Cardiac septum (tissue), 1 donor: ENCODE measurements around the gene POLD4. TPM values are rescaled to one million over a fixed set of nuclear protein-coding genes. Genes with fewer than 3 reads are reported as not detected.
A peak's percentile ranks its signal among the peaks of the same experiment; 100 is the strongest.

ENCODE experiments used
- DNase-seq: peaks from one replicate; pipeline ENCODE4 v3.0.0-alpha.2; 2020; ENCODE audit warnings: low spot score
- intact Hi-C: fragments of 100-400 bp; cut with DNase I; formaldehyde crosslinking; loops from one replicate; pipeline ENCODE4 v1.14.0; 2022
- total RNA-seq: library from RNA; stranded (reverse); fragmentation: NEBNext Ultra II Directional; extraction: Animal tissue kit (Norgen Biotek cat#: 25700); gene quantifications from one replicate; pipeline ENCODE4 v1.2.1, GENCODE V29; 2021
- donor health status: DM: no; HTN: no; CAD: no.

The POLD4 gene
- total RNA-seq, 1 donor from 2014 or later = 61.6 TPM

GRCh38 chr11:67357831-67358670 is 4.7 kb upstream of the POLD4 start:
- no peak for DNase-seq
- intact Hi-C loops = loop anchor here (5.0 kb wide), 1 partner anchor 149 kb away; the partner anchor contains the start of genes CDK2AP2 and PITPNM1

GRCh38 chr11:67356864-67357561 is 3.7 kb upstream of the POLD4 start:
- intact Hi-C loops = loop anchor here (1.0 to 5.0 kb wide), 2 partner anchors 25 to 150 kb away; partner anchors contain the start of genes CDK2AP2 and PITPNM1
- DNase-seq = peak; percentile 89

GRCh38 chr11:67356387-67356863 is 3.1 kb upstream of the POLD4 start:
- intact Hi-C loops = loop anchor here (1.0 to 5.0 kb wide), 2 partner anchors 26 to 151 kb away; partner anchors contain the start of genes CDK2AP2 and PITPNM1
- no peak for DNase-seq

GRCh38 chr11:67355794-67356386 is 2.5 kb upstream of the POLD4 start:
- no peak for DNase-seq
- intact Hi-C loops = loop anchor here (1.0 to 5.0 kb wide), 2 partner anchors 26 to 151 kb away; partner anchors contain the start of genes CDK2AP2 and PITPNM1

- no peak for DNase-seq
- intact Hi-C loops = loop anchor here (5.0 kb wide), 1 partner anchor 152 kb away; the partner anchor contains the start of genes CDK2AP2 and PITPNM1
Measured at GRCh38 chr11:67355023-67355793, 1.9 kb upstream of the POLD4 start.

GRCh38 chr11:67354075-67355022 is 1.0 kb upstream of the POLD4 start:
- DNase-seq = peak; percentile 82
- intact Hi-C loops = loop anchor here (1.0 to 5.0 kb wide), 2 partner anchors 20 to 153 kb away; partner anchors contain the start of genes CDK2AP2 and PITPNM1

- DNase-seq = peak; percentile 89
- intact Hi-C loops = loop anchor here (1.0 kb wide), 1 partner anchor 35 kb away; no protein-coding TSS in a partner anchor
Measured at GRCh38 chr11:67352546-67353316, 615 bp downstream of the POLD4 start.

GRCh38 chr11:67351275-67352005 is 1.9 kb downstream of the POLD4 start:
- intact Hi-C loops = no loop called here
- peak; percentile 82 for DNase-seq

GRCh38 chr11:67349928-67350465 is 3.3 kb downstream of the POLD4 start:
- intact Hi-C loops = loop anchor here (5.0 kb wide), 1 partner anchor 32 kb away; no protein-coding TSS in a partner anchor
- DNase-seq = no peak

GRCh38 chr11:67349457-67349856 is 3.9 kb downstream of the POLD4 start:
- no peak for DNase-seq
- intact Hi-C loops = loop anchor here (5.0 kb wide), 1 partner anchor 33 kb away; no protein-coding TSS in a partner anchor

- no peak for DNase-seq
- intact Hi-C loops = loop anchor here (5.0 kb wide), 1 partner anchor 33 kb away; no protein-coding TSS in a partner anchor
Measured at GRCh38 chr11:67349036-67349435, 4.3 kb downstream of the POLD4 start.

GRCh38 chr11:67347964-67348749 is 5.2 kb downstream of the POLD4 start:
- DNase-seq = no peak
- intact Hi-C loops = loop anchor here (5.0 kb wide), 1 partner anchor 34 kb away; no protein-coding TSS in a partner anchor

GRCh38 chr11:67345920-67346819 is 7.2 kb downstream of the POLD4 start:
- DNase-seq = no peak
- intact Hi-C loops = loop anchor here (5.0 kb wide), 1 partner anchor 36 kb away; no protein-coding TSS in a partner anchor
